ENCODE measurements around the gene ENTREP3.
A peak's percentile ranks its signal among the peaks of the same experiment; 100 is the strongest.
"Not testable (repeated sequence)": the region's sequence is repeated elsewhere in the genome, so short reads cannot be mapped to it uniquely, and the experiment has no call there.

ENTREP3 gene

GRCh38 chr1:155223047-155223446 is 32.2 kb downstream of the ENTREP3 start:
- no peak for DNase-seq (ENCODE audit: low spot score)

- DNase-seq (ENCODE audit: low spot score), result not testable (repeated sequence)
Observed at GRCh38 chr1:155220211-155220965, 34.9 kb downstream of the ENTREP3 start.

GRCh38 chr1:155219592-155220031 is 35.7 kb downstream of the ENTREP3 start:
- DNase-seq (ENCODE audit: low spot score), result peak; percentile 95

- peak; percentile 60 for DNase-seq (ENCODE audit: low spot score)
Observed at GRCh38 chr1:155218854-155219591, 36.3 kb downstream of the ENTREP3 start.

- not testable (repeated sequence) for DNase-seq (ENCODE audit: low spot score)
Observed at GRCh38 chr1:155214702-155215101, 40.6 kb downstream of the ENTREP3 start.

- DNase-seq (ENCODE audit: low spot score), result not testable (repeated sequence)
Observed at GRCh38 chr1:155212051-155212440, 43.2 kb downstream of the ENTREP3 start.

- not testable (repeated sequence) for DNase-seq (ENCODE audit: low spot score)
Observed at GRCh38 chr1:155211381-155212050, 43.8 kb downstream of the ENTREP3 start.

GRCh38 chr1:155210314-155211104 is 44.8 kb downstream of the ENTREP3 start:
- DNase-seq (ENCODE audit: low spot score), result no peak

GRCh38 chr1:155209312-155209721 is 46.0 kb downstream of the ENTREP3 start:
- no peak for DNase-seq (ENCODE audit: low spot score)

GRCh38 chr1:155208541-155209311 is 46.6 kb downstream of the ENTREP3 start, which contains the start of gene MTX1:
Gene MTX1, plus strand, starts transcription at chr1:155208695. Its CDS starts 110 bp downstream, at chr1:155208805.
- DNase-seq (ENCODE audit: low spot score), result peak; percentile 67

GRCh38 chr1:155207806-155208540 is 47.3 kb downstream of the ENTREP3 start, which contains the start of gene THBS3:
Gene THBS3, minus strand, starts transcription at chr1:155207897. Its CDS starts 21 bp downstream, at chr1:155207876.
- no peak for DNase-seq (ENCODE audit: low spot score)

- DNase-seq (ENCODE audit: low spot score), result peak; percentile 79
Observed at GRCh38 chr1:155206891-155207805, 48.1 kb downstream of the ENTREP3 start.

- no peak for DNase-seq (ENCODE audit: low spot score)
Observed at GRCh38 chr1:155205969-155206593, 49.2 kb downstream of the ENTREP3 start.

- DNase-seq (ENCODE audit: low spot score), result no peak
Observed at GRCh38 chr1:155205035-155205434, 50.2 kb downstream of the ENTREP3 start.

GRCh38 chr1:155202731-155203515 is 52.4 kb downstream of the ENTREP3 start:
- no peak for DNase-seq (ENCODE audit: low spot score)

- no peak for DNase-seq (ENCODE audit: low spot score)
Observed at GRCh38 chr1:155202198-155202597, 53.1 kb downstream of the ENTREP3 start.

- no peak for DNase-seq (ENCODE audit: low spot score)
Observed at GRCh38 chr1:155200920-155201319, 54.4 kb downstream of the ENTREP3 start.

- DNase-seq (ENCODE audit: low spot score), result no peak
Observed at GRCh38 chr1:155199792-155200191, 55.5 kb downstream of the ENTREP3 start.

All from SW480 (cell line).